ENCODE results near the gene PRKAG2.

PRKAG2 gene

DNA sequence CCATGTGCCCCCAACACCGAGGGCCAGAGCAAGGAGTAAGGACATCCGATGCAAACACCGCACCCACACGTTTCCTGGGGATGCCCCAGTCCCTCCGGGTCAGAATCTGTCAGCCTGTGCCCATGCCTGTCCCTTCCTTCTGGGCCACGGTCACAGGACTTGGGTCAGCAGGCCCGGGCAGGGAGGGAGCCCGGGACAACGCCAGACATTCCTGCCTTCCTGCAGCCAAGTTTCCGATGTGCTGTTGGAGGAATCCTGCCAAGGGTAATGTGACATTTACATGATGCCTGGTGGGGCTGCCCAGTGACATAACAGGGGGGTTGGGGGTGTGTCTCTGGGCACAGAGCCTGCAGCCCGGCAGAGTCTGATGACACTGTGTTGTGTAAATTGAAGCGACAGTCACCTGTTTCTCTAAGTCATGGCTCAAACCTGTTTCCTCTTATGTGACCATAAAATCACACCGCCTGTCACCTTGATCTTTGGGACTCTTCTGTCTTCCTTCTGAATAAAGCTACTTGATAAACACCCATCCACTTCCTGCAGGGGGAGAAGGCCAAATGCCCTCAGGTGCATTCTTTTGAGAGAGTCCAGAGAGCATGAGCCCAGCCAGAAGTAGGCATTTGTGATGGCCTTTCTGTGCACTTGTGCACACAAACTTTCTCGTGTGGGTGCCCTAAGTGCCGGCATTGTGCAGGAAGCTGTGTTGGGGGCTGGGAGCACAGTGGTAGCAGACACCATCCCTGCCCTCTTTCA is 181.9 kb downstream of the PRKAG2 start:
- no peak overlapping the region for H3K4me3 ChIP-seq (replicated peaks in 1 of 2; ENCODE audit: low read depth in 2 of 2, low read length in 2 of 2)
- TF ChIP-seq, protein P1, sequence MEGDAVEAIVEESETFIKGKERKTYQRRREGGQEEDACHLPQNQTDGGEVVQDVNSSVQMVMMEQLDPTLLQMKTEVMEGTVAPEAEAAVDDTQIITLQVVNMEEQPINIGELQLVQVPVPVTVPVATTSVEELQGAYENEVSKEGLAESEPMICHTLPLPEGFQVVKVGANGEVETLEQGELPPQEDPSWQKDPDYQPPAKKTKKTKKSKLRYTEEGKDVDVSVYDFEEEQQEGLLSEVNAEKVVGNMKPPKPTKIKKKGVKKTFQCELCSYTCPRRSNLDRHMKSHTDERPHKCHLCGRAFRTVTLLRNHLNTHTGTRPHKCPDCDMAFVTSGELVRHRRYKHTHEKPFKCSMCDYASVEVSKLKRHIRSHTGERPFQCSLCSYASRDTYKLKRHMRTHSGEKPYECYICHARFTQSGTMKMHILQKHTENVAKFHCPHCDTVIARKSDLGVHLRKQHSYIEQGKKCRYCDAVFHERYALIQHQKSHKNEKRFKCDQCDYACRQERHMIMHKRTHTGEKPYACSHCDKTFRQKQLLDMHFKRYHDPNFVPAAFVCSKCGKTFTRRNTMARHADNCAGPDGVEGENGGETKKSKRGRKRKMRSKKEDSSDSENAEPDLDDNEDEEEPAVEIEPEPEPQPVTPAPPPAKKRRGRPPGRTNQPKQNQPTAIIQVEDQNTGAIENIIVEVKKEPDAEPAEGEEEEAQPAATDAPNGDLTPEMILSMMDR (IDR thresholded peaks at IDR 0.05; ENCODE audit: low read depth, low read length) = no peak
- no peak for DNase-seq (ENCODE audit: low read depth in 2 of 2)

DNA sequence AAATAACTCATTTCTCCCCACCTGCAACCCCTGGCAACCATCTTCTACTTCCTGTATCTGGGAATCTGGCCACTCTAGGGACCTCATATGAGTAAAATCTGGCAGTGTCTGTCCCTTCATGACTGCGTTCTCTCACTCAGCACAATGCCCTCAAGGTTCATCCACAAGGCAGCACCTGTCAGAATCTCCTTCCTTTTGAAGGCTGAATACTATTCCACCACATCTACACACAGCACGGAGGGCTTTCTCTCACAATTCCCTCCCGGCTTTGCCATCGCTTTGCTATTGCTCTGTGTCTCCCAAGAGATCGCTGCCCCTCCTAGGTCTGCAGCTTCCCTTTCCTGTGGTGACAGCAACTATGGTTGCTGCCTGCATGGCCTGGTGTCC is 182.5 kb downstream of the PRKAG2 start:
- TF ChIP-seq, protein P1 (IDR thresholded peaks at IDR 0.05; ENCODE audit: low read depth, low read length) = no peak
- H3K4me3 ChIP-seq (replicated peaks in 1 of 2; ENCODE audit: low read depth in 2 of 2, low read length in 2 of 2) = no peak overlapping the region
- DNase-seq (ENCODE audit: low read depth in 2 of 2) = no peak

DNA sequence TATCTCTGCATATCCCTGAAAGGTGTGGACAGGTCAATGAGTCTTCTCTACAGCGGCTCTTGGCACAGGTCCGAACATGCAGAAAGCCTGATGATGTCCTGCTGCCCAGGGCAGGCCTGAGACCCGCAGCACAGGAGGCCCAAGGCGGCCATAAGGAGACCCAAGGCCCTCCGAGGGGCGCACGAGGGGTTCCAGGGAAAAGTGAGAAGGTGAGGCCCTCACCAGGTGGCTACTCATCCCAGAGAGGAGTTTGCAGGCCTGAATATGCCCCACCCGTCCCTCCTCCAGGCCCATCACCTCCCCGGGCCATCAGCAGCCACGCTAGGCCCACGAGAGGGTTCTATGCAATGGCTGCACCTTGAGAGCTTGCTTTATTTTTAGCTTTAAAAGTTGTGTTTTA is 183.8 kb downstream of the PRKAG2 start:
- H3K4me3 ChIP-seq (replicated peaks in 1 of 2; ENCODE audit: low read depth in 2 of 2, low read length in 2 of 2) = no peak overlapping the region
- DNase-seq (ENCODE audit: low read depth in 2 of 2) = no peak
- TF ChIP-seq, protein P1 (IDR thresholded peaks at IDR 0.05; ENCODE audit: low read depth, low read length) = no peak

DNA sequence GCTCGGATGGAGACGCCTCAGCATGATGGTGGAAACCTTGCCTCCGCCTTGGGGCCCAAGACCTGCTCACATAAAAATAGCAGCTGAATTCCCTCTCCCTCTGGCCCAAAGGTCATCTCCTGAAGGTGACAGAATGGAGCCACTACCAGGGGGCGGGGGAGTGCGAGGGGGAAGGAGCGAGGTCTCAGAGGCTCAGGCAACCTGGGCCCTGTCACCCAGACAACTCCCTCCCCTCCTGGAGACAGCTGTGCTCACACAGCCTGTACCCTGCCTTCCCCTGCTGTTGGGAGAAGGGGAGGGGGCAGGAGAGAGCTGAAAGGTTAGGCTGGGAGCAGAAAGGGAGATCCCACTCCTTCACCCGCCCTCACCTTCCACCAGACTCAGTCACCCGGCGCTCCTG is 184.2 kb downstream of the PRKAG2 start:
- H3K4me3 ChIP-seq (replicated peaks in 1 of 2; ENCODE audit: low read depth in 2 of 2, low read length in 2 of 2) = no peak overlapping the region
- no peak for DNase-seq (ENCODE audit: low read depth in 2 of 2)
- TF ChIP-seq, protein P1 (IDR thresholded peaks at IDR 0.05; ENCODE audit: low read depth, low read length) = no peak

DNA sequence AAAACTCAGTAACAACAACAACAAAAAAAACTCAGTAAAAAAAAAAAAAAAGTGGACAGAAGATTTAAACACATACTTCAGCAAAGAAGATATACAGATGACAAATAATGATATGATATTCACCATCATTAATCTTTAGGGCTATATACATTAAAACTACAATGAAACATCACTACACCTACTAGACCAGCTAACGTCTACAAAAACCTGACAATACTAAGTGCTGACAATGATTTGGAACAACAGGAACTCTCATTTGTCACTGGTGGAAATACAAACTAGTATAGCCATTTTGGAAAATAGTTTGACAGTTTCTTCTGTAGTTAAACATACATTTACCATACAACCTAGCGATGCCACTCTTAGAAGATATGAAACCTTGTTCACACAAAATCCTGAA is 185.5 kb downstream of the PRKAG2 start:
- H3K4me3 ChIP-seq (replicated peaks in 1 of 2; ENCODE audit: low read depth in 2 of 2, low read length in 2 of 2) = no peak overlapping the region
- TF ChIP-seq, protein P1 (IDR thresholded peaks at IDR 0.05; ENCODE audit: low read depth, low read length) = no peak
- DNase-seq (ENCODE audit: low read depth in 2 of 2) = no peak

DNA sequence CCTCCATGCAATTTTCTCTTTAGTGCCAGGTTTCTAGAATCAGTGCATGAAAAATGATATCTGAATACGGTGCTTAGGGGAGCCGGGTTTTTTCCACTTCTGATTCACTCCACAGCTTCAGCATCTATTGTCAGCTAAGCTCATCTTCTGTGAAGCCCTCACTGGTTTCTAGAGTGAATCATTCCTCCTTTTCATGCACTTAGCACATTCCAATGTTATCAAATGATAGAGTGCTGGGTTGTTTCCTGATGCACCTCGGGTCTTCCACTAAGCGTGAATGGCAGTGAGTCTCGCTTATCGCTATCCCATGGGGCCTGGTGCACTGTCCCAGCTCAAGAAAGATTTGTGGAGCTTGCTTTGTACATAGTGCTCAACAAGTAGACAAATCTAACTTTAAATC is 186.3 kb downstream of the PRKAG2 start:
- H3K4me3 ChIP-seq (replicated peaks in 1 of 2; ENCODE audit: low read depth in 2 of 2, low read length in 2 of 2) = no peak overlapping the region
- peak; percentile 30 to 46 for DNase-seq (ENCODE audit: low read depth in 2 of 2)

More for the DNA sequence above, 186.3 kb downstream of the PRKAG2 start:
- TF ChIP-seq, protein P1 (IDR thresholded peaks at IDR 0.05; ENCODE audit: low read depth, low read length) = no peak
